B cell (primary cell): Measurements from ENCODE around the gene ACBD3. TPM values are rescaled to one million over a fixed set of nuclear protein-coding genes. Genes with fewer than 3 reads are reported as not detected.

Experiments
- ATAC-seq: fragments of 200-7000 bp; cut with Tn5 transposase; one replicate; pipeline ENCODE4 v1.10.0; 2021; ENCODE audit warnings: low read depth, mild to moderate bottlenecking, moderate number of reproducible peaks, moderate library complexity
- CTCF ChIA-PET: fragments of 350-600 bp; sonication (Branson Sonifier 250); formaldehyde crosslinking; loops from one replicate; lab custom pipeline; 2021; ENCODE audit warnings: antibody characterized with exemption, inconsistent platforms; lab: Charles Lee
- POLR2A ChIA-PET: fragments of 350-600 bp; sonication (Branson Sonifier 250); formaldehyde crosslinking; loops from one replicate; lab custom pipeline; 2021; ENCODE audit warnings: antibody characterized with exemption; lab: Charles Lee
- DNase-seq: peaks from one replicate; pipeline ENCODE4 v3.0.0; 2013
- H2AFZ ChIP-seq: 2 replicates; pipeline ENCODE4 v1.6.1; 2012; ENCODE audit warnings: mild to moderate bottlenecking, low read depth, low read length; ENCODE audit not compliant: insufficient read depth, poor library complexity, severe bottlenecking
- H3K27ac ChIP-seq, 2 donors: 1 replicate in 1 of 2; 2 replicates in 1 of 2; pipeline ENCODE4 v1.5.1; 2012 to 2013; ENCODE audit warnings: low read length in 2 of 2, mild to moderate bottlenecking in 2 of 2, moderate library complexity in 1 of 2
- H3K27me3 ChIP-seq, 4 experiments: fragments of 200-600 bp in 1 of 4; sonication (generic) in 1 of 4; replicated peaks in 1 of 4; 1 replicate in 2 of 4; 2 replicates in 2 of 4; pipeline versions ENCODE4 v1.6.1 to v1.7.0; 2013 to 2016; ENCODE audit warnings: low read length in 3 of 4, mild to moderate bottlenecking in 2 of 4, mixed read lengths in 1 of 4, moderate library complexity in 1 of 4; ENCODE audit not compliant: insufficient read depth in 4 of 4, control insufficient read depth in 3 of 4; ENCODE audit errors: control extremely low read depth in 1 of 4
- H3K36me3 ChIP-seq, 2 experiments: replicated peaks in 1 of 2; 1 replicate in 1 of 2; 2 replicates in 1 of 2; pipeline versions ENCODE4 v1.6.1 to v1.7.1; 2013; ENCODE audit warnings: low read length in 1 of 2; ENCODE audit not compliant: insufficient read depth in 2 of 2, control insufficient read depth in 1 of 2; ENCODE audit errors: control extremely low read depth in 1 of 2, extremely low read depth in 1 of 2
- H3K4me1 ChIP-seq, 2 donors: fragments of 200-600 bp in 1 of 2; sonication (generic) in 1 of 2; 1 replicate in 1 of 2; 2 replicates in 1 of 2; pipeline versions ENCODE4 v1.5.1 to v1.6.1; 2013 to 2017; ENCODE audit warnings: low read length in 2 of 2; ENCODE audit not compliant: control insufficient read depth in 2 of 2, insufficient read depth in 2 of 2
- H3K4me2 ChIP-seq: replicated peaks from 2 replicates; pipeline ENCODE3; 2012; ENCODE audit warnings: mild to moderate bottlenecking, low read depth, low read length; ENCODE audit not compliant: poor library complexity, severe bottlenecking
- H3K4me3 ChIP-seq, 5 experiments: fragments of 200-600 bp in 1 of 5; sonication (generic) in 1 of 5; 1 replicate in 3 of 5; 2 replicates in 2 of 5; pipeline versions ENCODE4 v1.5.1 to v1.7.0; 2011 to 2016; ENCODE audit warnings: low read length in 4 of 5, mild to moderate bottlenecking in 4 of 5, low read depth in 2 of 5, control low read depth in 1 of 5, moderate library complexity in 1 of 5; ENCODE audit not compliant: insufficient read depth in 1 of 5; ENCODE audit errors: control extremely low read depth in 1 of 5, extremely low read depth in 1 of 5
- H3K79me2 ChIP-seq: fragments of 200-600 bp; sonication (generic); one replicate; pipeline ENCODE4 v1.6.0; 2016; ENCODE audit warnings: low read length; ENCODE audit not compliant: control insufficient read depth, insufficient read depth
- H3K9ac ChIP-seq: fragments of 200-600 bp; sonication (generic); 2 replicates; pipeline ENCODE4 v1.6.1; 2017; ENCODE audit warnings: mild to moderate bottlenecking, low read length, moderate library complexity
- H3K9me3 ChIP-seq, 3 donors: one replicate each; pipeline versions ENCODE4 v1.6.1 to v1.7.1; 2013; ENCODE audit warnings: low read length in 2 of 3; ENCODE audit not compliant: control insufficient read depth in 2 of 3, insufficient read depth in 1 of 3; ENCODE audit errors: control extremely low read depth in 1 of 3
- H4K20me1 ChIP-seq: 2 replicates; pipeline ENCODE4 v1.6.0; 2012; ENCODE audit warnings: mild to moderate bottlenecking, low read length; ENCODE audit not compliant: insufficient read depth, control insufficient read depth, poor library complexity, severe bottlenecking
- H3K27ac Mint-ChIP-seq: one replicate; pipeline ENCODE4 v1.8.0; 2021; ENCODE audit warnings: mixed read lengths
- H3K27me3 Mint-ChIP-seq: one replicate; pipeline ENCODE4 v1.8.0; 2021; ENCODE audit warnings: mixed read lengths
- H3K4me1 Mint-ChIP-seq: one replicate; pipeline ENCODE4 v1.8.0; 2021; ENCODE audit warnings: mixed read lengths
- H3K4me3 Mint-ChIP-seq: one replicate; pipeline ENCODE4 v1.8.0; 2021; ENCODE audit warnings: mixed read lengths
- H3K9me3 Mint-ChIP-seq: one replicate; pipeline ENCODE4 v1.8.0; 2022; ENCODE audit warnings: mixed read lengths; ENCODE audit not compliant: insufficient read depth
- EZH2 ChIP-seq: IDR thresholded peaks from 2 replicates; pipeline ENCODE4 v1.6.1; 2012; ENCODE audit warnings: borderline replicate concordance, low read depth, mild to moderate bottlenecking, moderate library complexity, low read length; ENCODE audit not compliant: insufficient read depth, poor library complexity, severe bottlenecking
- WGBS: methylation state at CpG from one replicate; pipeline ENCODE4 v1.1.5; 2013; ENCODE audit warnings: missing lambda C conversion rate; ENCODE audit not compliant: insufficient coverage; 5-methylcytosine and 5-hydroxymethylcytosine counted together
- intact Hi-C: fragments of 100-400 bp; cut with micrococcal nuclease; formaldehyde crosslinking; loops from one replicate; pipeline ENCODE4 v1.10.0; 2022
- polyA plus RNA-seq: library from polyadenylated mRNA; depleted of rRNA; stranded (reverse); fragments of >200 nt; gene quantifications from 2 replicates; pipeline ENCODE4 v1.2.3, GENCODE V29; 2012
- total RNA-seq, 2 donors: library from RNA; stranded (reverse); fragments of 120-200 nt in 1 of 2; gene quantifications; 1 replicate in 1 of 2; 2 replicates in 1 of 2; pipeline versions ENCODE4 v1.2.3 to v1.2.4, GENCODE V29; 2013 to 2022
- TF ChIP-seq, protein P1 (sequence below): fragments of 200-600 bp; IDR thresholded peaks from one replicate; pipeline ENCODE4 v1.8.0; 2022; ENCODE audit warnings: antibody characterized with exemption, mild to moderate bottlenecking

ACBD3 gene
- total and polyA plus RNA-seq, 2 donors (not counting 1 experiment from before 2014, with no cell fraction given): 16.2 to 60.6 TPM

DNA sequence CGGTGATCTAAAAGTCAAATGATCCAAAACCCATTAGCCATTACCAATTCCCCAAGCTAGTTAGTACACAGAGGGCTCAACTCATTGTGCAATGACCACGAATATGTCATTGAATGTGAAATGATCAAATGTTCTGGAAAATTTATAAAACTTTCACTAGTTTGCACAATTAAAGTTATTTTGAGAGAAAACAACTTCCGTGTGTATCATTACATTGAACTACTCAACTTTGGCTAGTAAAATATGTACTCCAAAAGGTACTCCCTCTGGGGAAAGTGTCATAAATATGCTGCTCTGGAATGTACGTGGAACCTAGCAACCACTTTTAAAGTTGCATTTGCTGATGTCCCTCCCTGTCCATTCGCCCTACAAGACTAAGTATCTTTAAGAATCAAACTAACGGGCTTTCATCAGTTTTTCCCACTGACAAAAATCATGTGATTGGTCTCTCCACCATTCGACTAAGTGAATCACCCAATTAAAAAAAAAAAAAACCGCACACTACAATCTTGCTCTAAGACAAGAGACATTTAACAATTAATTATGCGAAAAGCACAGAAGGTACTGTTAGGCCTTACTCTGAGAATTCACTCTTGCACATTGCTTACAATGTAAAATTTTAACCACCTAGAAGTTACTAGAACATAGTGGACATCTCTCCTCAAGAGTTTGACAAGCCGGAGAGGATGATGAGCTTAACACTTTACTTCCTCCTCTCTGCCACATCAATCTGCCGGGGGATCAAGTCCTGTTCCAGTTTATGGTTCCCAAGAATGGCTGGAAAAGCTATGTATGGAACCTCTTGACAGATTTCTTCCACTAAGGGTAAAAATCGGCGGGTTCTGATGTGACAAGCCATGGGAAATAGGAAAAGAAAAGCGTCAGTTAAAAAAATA is 1.2 kb downstream of the ACBD3 start:
- CTCF ChIA-PET: interaction anchor here (0.7 to 6.4 kb wide), 6 partner anchors 9 to 121 kb away, joined by 5 to 116 read pairs (median 7); no protein-coding TSS in a partner anchor
- intact Hi-C loops: loop anchor here (1.0 to 5.0 kb wide), 6 partner anchors 58 to 221 kb away; partner anchors contain the start of genes H3-3A, LIN9 and SDE2

More for the DNA sequence above, 1.2 kb downstream of the ACBD3 start:
- Histone ChIP-seq H3K27me3 (no peaks in the 10 kb centered on the region), H3K4me3 (peak overlapping the region; percentile 58 to 94 (median 70)), H3K4me1 (peaks cover 47 to 56% of the 10 kb centered on the region in 2 donors), H3K79me2 (peaks cover 95% of the 10 kb centered on the region), H3K9me3 (no peaks in the 10 kb centered on the region), H3K9ac (peak overlapping the region; percentile 98), H3K36me3 (peaks cover under 1 to 6% of the 10 kb centered on the region in 2 experiments), H3K27ac (peak overlapping the region; percentile 50 to 96), H2AFZ (peak overlapping the region; percentile 100), H3K4me2 (peak overlapping the region; percentile 94), H4K20me1 (peaks cover 11% of the 10 kb centered on the region)
- 43% methylated on average over 4 of the region's 14 CpGs for WGBS
- POLR2A ChIA-PET: interaction anchor here (0.6 to 2.5 kb wide), 10 partner anchors 11 to 123 kb away, joined by 3 to 13 read pairs (median 4); partner anchors contain the start of gene H3-3A
- peaks cover 50% of the 10 kb centered on the region for H3K4me1 Mint-ChIP-seq
- no peaks in the 10 kb centered on the region for H3K9me3 Mint-ChIP-seq
- H3K27me3 Mint-ChIP-seq: no peaks in the 10 kb centered on the region
- TF ChIP-seq, protein P1, sequence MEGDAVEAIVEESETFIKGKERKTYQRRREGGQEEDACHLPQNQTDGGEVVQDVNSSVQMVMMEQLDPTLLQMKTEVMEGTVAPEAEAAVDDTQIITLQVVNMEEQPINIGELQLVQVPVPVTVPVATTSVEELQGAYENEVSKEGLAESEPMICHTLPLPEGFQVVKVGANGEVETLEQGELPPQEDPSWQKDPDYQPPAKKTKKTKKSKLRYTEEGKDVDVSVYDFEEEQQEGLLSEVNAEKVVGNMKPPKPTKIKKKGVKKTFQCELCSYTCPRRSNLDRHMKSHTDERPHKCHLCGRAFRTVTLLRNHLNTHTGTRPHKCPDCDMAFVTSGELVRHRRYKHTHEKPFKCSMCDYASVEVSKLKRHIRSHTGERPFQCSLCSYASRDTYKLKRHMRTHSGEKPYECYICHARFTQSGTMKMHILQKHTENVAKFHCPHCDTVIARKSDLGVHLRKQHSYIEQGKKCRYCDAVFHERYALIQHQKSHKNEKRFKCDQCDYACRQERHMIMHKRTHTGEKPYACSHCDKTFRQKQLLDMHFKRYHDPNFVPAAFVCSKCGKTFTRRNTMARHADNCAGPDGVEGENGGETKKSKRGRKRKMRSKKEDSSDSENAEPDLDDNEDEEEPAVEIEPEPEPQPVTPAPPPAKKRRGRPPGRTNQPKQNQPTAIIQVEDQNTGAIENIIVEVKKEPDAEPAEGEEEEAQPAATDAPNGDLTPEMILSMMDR: no peak
- no peak for TF ChIP-seq EZH2
- peak overlapping the region; percentile 95 for H3K27ac Mint-ChIP-seq
- ATAC-seq (no peak), DNase-seq (no peak)
- peak overlapping the region; percentile 94 for H3K4me3 Mint-ChIP-seq
